ENCODE results near the gene OXNAD1.

Gene OXNAD1, protein sequence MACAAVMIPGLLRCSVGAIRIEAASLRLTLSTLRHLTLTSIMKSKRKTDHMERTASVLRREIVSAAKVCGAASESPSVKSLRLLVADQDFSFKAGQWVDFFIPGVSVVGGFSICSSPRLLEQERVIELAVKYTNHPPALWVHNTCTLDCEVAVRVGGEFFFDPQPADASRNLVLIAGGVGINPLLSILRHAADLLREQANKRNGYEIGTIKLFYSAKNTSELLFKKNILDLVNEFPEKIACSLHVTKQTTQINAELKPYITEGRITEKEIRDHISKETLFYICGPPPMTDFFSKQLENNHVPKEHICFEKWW

DNA sequence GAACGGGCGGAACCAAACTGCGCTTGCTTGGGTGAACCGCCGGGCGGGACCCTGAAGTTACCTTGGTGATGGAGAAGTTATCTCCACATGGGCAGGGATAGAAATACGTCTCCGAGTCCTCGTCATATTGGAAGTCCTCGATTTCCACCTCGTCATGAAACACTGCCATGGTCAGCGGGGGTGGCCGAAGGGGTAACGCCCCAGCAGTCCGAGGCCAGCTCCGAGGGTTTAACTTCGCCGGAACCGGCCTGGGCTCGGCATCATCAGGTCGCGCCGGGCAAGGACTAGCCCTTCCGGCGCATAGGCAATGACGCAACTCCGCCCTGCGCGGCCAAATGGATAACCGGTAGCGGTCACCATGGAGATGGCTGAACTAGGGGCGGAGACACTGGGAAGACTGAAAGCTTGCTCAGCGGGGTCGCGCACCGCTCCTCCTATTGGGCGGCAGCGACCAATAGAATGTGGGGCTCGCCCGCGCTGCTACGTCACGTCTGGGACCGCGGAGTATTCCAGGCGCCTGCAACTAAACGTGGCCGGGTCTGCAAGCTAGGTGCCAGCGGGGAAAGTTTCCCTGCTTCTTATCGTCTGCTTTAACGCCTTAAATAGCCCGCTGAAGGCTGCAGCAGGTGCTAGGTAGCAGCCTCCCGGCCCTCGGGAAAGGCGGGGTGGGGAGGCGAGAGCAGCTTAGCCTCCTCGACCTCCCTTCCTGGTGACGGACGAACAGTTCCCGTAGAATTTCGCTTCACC lies at the start of gene OXNAD1, which contains the start of gene DPH3:
Gene OXNAD1 (plus strand): TSS at position 505 of the 747 bp plus-strand sequence. CDS start 5,741 bp downstream, outside the sequence.
Gene DPH3 (minus strand): TSS at position 236 of the 747 bp plus-strand sequence. CDS start 67 bp downstream, at position 169.
- DNase-seq = peak; percentile 98

GRCh38 chr3:16216373-16216935 lies 48.6 kb upstream of the OXNAD1 start:
- DNase-seq = no peak

DNA sequence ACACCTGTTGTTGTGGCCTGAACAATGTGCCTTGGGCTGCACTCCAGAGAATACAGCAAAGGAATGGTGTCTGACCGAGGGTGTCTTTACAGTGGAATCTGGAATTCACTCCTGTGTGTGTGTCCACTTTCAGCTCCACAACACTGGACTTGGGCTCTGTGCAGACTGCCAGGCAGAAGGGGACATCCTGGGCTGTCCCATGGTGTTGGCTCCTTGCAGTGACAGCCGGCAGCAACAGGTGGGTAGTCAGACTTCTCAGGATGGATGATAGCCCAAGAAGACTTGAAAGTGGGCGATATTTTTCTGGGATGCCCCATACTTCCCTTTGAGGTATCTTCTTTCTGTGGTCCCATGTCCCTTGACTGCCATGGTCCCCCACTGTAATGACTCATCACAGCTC lies 45.2 kb upstream of the OXNAD1 start:
- no peak for DNase-seq

DNA sequence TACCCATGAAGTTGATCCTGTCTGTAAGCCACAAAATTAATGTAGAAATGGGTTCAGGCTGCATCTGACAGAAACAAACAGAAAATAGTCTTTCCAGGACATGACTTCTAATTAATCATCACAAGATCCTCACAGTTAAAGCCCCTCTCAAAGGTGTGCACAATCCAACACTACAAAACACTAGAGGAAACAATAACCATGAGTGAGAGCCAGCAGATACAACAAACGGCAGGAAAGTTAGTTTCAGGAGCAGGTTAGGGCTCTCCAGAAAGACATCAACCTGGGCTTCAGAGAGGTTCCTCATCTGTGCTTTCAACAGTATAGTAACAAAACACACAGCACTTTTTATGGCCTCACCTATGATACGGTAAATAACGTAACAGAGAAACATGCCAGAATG lies 43.0 kb upstream of the OXNAD1 start:
- no peak for DNase-seq

- DNase-seq = no peak
Measured at GRCh38 chr3:16222547-16222946, 42.5 kb upstream of the OXNAD1 start.

- no peak for DNase-seq
Measured at GRCh38 chr3:16224325-16224724, 40.7 kb upstream of the OXNAD1 start.

- no peak for DNase-seq
Measured at GRCh38 chr3:16227566-16227965, 37.4 kb upstream of the OXNAD1 start.

DNA sequence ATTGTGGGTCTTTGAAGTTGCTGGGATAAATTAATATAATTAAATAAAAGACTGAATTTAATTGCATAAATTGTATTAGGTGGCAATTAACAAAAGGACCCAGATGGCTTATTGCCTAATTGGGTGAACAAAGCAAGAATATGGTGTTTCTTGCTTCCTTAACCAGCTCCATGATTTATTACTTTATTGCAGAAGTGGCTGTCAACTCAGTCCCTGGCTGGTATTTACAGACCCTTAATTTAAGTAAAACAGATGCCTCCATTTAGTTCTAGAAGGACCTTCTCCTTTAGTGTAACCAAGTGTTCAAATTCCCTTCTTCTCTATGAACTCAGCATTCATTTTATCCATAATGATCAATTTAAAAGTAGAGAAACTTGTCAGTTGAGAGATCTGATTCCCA lies 35.3 kb upstream of the OXNAD1 start:
- no peak for DNase-seq

GRCh38 chr3:16231983-16232382 lies 33.0 kb upstream of the OXNAD1 start:
- no peak for DNase-seq

DNA sequence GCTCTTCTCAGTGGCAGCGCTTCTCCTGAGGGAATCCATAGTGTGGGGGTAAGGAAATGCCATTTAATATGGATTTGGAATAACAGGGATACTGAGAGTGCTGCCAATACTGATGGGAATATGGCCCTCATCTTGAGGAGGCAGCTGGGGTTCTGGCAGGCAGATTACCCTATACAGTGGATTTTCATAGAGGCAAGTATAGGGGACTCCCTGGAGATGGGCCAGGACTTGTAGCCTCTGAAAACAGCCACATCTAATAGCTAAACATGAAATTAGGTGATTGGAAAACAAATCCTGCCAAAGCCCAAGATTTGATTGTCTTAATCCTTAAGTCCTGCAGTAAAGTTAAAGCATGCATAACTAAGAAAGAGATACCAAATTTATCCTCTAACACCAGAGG lies 31.2 kb upstream of the OXNAD1 start:
- no peak for DNase-seq

DNA sequence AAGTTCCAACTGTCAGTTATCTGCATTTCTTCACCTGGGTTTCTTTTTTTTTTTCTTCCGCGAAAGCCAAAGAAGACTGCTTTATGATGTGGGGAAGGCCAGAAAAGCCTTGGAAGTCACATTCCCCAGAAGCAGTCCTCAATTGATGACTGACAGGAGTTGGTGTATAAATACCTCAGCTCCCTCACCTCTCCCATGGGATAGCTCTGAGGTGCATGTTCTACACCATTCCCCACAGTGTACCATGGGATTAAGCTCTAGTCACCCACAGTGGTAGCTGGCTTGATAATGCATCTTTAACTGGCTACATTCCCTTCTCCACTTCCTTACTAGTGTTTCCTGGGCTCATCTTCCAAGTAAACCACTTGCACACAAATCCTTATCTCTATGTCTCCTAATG lies 30.7 kb upstream of the OXNAD1 start:
- DNase-seq = no peak

GRCh38 chr3:16236030-16236639 lies 28.9 kb upstream of the OXNAD1 start:
- no peak for DNase-seq

DNA sequence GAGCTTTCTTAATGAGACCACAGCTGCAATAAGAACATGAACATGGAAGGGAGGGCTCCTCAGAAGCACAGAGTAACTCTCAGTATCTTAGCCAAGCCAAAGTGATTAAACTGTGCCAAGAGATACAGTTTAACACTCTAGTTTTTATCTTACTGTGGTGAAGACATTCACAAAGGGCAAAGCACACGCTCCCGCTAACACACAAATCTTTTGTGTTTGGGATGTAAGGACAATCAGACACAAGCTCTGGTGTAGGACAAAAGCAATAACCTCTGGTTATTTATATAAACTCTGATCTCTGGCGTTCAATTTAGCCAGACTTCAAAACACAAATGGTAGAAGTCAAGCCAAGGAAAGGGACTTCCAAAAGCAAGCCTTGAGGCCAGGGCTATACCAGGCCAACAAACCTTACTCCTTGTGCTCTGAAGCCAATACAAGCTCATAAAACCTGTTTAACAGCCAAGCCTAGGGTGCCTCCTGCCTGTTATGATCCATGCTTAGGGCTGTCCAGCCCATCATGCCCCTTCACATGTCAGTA lies 28.1 kb upstream of the OXNAD1 start:
- DNase-seq = no peak

- DNase-seq = no peak
Measured at GRCh38 chr3:16239086-16239770, 25.8 kb upstream of the OXNAD1 start.

GRCh38 chr3:16239780-16240179 lies 25.2 kb upstream of the OXNAD1 start:
- no peak for DNase-seq

- DNase-seq = no peak
Measured at GRCh38 chr3:16240229-16241023, 24.6 kb upstream of the OXNAD1 start.

- no peak for DNase-seq
Measured at GRCh38 chr3:16241225-16241624, 23.8 kb upstream of the OXNAD1 start.

DNA sequence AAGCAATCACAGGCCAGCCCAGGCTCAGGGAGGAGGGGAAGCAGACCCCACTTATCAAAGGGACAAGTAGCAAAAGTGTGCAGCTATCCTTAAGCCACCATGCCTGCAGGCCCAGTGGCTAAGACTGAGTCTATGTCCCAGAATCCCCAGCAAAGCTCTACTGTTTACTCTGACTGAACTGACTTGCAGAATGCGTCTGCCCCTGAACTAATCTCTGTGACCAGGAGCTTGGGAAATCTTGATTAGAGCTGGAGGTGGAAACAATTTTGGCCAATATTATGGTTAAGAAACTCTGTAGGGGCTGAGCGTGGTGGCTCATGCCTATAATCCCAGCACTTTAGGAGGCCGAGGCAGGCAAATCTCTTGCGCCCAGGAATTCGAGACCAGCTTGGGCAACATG lies 22.8 kb upstream of the OXNAD1 start:
- DNase-seq = no peak

DNA sequence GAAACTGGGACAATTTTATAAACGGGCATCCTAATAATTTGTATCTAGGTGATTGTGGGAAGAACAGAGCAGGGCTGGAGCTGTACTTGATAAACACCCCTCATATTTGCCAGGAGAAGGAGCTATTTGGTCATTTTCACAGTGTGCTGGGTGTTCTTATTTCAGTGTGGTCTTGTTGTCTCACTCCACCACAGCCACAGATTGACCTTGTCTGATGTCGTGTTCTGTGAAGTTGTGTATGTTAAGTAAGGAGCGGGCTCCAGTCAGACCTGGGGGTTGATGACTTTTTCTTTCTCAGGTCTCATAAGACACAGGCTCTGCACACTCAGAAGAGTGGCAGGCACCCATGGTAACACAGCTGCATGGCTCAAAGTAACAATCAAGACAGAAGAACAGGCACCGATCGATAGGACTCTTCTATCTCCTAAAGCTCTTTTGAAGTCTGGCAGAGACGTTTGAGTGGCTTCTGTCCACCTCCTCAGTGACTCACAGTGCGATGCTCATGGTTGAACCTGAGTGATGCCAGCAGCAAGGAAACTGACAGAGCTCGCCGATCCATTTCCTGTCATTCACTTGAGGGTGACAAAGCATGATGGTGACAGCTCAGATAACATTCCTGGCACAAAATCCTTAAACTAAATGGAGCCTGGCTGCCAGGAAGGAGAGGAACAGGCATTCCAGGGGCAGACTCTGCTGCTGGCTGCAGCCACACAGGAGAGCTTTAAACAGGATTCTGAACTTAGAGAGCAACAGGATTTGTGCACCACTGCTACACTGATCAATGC lies 21.1 kb upstream of the OXNAD1 start:
- no peak for DNase-seq

- DNase-seq = no peak
Measured at GRCh38 chr3:16245609-16246008, 19.4 kb upstream of the OXNAD1 start.
